Ovary (tissue), 3 donors: ENCODE measurements around the gene SMU1.

ENCODE experiments used
- CTCF ChIP-seq, 3 donors: fragments of 450-650 bp in 2 of 3; fragments of 200-600 bp in 1 of 3; IDR thresholded peaks; one replicate each; pipeline versions ENCODE4 v1.5.1 to v1.8.0; 2016 to 2022; ENCODE audit warnings: antibody characterized with exemption in 3 of 3, mild to moderate bottlenecking in 1 of 3
- POLR2A ChIP-seq: fragments of 450-650 bp; IDR thresholded peaks from one replicate; pipeline ENCODE4 v1.6.1; 2017; ENCODE audit warnings: antibody characterized with exemption, mild to moderate bottlenecking, moderate library complexity
- donor health status: DM: no; HTN: no; CAD: no.

GRCh38 chr9:33046061-33046460 lies 30.4 kb downstream of the SMU1 start:
- TF ChIP-seq CTCF (IDR thresholded peaks at IDR 0.05) (no peak), POLR2A (no peak)
